GM18909 (cell line): ENCODE results near the gene EIF3F.

Experiments used
- ATAC-seq: cut with Tn5 transposase; IDR thresholded peaks from one replicate; pipeline ENCODE4 v1.9.1; 2021; ENCODE audit warnings: mild to moderate bottlenecking; ENCODE audit not compliant: unreplicated experiment, poor library complexity

EIF3F gene

DNA sequence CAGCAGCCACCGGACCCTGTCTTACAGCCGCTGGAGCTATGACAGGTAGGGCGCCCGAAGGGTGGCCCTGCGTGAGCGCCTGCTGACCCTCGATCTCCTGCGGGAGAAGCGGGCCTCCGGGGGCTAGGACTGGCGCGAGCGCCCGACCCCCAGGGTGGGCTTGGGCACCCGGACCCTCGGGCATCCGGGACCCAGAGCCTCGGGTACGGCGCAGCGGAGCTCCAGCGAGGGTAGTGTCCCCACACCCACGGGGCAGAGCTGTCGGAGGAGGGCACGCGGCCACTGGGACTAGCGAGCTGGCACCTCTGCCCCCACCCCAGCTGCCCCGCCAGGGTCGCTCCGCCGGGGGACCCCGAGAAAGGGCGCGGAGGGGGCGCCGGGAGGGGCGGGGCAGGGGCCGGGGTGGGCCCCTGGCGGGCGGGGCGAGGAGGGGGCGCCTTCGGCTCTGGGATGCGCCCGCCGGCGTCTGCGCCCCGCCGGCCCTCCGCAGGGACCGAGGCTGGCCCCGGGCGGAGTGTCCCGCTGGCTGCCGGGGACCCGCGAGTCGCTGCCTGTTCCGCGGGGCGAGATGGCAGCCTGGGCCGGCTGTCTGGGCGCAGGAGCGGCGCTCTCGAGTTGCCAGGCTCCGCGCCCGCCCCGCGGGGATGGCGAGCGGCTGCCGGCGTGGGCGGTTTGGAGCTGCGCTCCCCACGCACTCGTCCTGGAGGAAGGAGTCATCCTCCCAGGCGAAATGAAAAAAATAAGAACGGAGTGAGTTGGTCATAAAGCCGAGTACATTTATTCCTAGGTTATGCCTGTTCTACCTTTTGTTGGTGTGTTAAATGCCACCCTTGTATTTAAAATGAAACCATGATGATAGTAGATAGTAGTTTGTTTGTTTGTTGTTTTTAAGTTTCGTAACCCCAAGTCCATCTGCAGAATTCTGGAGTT, 32.4 kb downstream of the EIF3F start:
- peak; percentile 34 for ATAC-seq

DNA sequence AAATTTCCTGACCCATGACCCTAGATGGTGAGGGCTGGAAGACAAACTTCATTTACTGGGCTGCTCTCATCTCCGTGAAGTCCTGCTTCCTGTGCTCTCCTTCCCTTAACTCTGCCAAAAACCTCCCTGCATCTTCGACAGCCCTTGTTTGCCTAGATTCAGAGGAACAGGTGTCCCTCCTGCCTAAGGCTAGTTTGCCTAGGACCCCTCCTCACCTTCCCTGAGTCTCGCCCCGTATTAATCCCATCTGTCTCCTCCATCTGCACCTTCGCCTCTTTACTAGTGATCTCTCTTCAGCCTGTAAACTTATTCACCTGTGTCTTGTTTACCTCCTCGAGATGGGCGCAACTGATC, 33.1 kb downstream of the EIF3F start:
- no peak for ATAC-seq

DNA sequence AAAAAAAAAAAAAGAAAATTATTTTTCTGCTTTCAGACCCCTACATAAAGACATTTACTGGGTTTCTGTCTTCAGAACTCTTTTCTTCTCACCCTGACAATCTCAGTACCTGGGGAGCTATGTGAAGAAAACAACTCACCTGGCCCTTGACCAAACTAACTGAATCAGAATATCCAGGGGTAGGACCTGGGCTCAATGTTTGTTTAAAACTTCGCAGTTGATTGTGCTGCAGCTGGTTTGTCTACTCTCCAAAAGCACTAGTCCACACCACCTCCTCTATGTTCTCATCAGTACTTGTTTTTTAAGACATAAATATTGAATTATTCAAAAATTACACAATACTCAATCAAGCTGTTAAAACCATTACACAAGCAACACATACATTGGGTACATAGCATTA, 34.8 kb downstream of the EIF3F start:
- no peak for ATAC-seq

DNA sequence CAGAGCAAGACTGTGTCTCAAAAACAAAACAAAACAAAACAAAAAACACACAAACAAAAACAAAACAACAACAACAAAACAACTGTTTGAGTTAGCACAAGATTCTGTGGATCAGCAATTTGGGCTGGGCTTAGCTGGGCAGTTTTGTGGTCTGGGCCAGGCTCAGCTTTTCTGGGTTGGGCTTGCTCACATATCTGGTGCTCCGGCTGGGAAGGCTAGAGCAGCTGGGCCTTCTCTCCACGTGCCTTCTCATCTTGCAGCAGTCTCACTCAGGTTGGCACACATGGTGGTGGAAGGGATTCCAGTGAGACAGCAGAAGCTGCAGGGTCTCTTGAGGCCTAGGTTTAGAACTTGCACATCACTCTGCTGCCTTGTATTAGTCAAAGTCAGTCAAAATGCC, 35.7 kb downstream of the EIF3F start:
- ATAC-seq, result no peak

DNA sequence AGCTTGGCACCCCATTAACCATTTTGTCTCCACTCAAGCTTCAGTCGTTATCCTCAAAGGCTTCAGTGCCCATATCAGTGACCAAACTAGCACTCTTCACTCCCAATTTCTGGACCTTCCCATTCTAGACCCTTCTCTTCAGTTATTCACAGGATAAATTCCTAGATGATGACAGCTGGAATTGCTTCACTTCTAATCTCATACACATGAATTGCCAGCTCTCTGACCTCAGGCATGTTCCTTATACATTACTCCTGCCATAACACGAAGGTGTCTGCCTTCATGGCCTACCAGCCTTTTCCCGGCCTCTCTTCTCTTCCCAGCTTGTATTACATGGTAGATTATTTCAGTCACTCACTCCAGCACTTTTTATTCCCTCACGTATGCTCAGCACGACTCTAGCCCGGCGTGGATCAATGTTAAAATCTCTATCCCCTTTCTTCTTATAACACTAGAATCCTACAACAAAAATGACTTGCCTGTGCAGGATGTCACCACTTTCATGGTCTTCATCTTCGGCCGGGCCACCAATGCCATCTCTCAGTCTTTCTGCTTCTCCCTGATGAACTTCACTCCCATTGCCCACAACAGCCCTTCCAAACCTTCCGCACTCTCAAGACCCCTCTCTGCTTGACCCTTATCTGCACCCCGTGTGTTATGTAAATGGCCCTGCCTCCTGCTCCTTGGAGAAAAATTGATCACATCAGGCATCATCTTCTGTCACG, 36.9 kb downstream of the EIF3F start:
- no peak for ATAC-seq

DNA sequence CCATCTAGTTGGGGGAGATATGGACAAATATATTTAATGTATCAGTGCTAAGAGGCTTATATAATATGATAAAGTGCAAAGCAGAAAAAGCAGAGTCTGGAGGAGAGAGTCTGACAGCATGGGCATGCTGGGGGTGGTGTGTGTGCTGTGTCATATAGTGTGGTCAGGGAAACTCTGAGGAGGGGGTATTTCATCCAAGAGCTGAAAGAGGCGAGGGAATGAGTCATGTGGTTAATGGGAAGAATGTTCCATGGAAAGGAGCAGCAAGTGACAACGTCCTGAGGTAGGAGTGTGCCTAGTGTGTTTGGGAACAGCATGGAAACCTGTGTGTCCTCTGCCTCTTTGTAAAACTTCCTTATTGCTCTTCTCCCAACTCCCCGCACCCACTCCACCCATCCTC, 38.0 kb downstream of the EIF3F start:
- ATAC-seq, result no peak

DNA sequence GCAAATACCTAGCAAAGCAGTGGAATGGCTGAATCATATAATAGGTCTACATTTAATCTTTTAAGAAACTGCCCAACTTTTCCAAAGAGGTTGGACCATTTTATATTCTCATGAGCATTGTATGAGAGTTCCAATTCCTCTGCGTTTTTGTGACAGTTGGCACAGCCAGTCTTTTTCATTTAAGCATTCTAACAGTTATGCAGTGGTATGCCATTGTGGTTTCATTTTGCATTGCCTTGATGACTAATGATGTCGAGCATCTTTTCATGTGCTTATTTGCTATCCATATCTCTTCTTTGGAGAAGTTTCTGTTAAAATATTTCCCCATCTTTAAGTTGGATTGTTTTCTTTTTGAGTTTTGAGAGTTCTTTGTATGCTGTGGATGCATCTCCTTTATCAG, 38.7 kb downstream of the EIF3F start:
- no peak for ATAC-seq

DNA sequence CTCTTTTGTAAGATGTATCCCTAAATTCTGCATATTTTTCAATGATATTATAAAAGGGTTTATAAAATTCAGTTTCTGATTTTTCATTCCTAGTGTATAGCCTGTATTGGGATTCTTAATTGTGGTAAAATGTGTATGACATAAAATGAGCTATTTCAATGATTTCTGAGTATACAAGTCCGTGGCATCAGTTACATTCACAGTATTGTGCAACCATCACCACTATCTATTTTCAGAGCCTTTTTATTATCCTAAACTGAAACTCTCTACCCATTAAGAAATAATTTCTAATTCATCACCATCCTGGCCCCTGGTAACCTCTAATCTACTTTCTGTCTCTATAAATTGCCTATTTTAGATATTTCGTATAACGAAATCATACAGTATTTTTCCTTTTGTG, 39.8 kb downstream of the EIF3F start:
- ATAC-seq, result no peak

DNA sequence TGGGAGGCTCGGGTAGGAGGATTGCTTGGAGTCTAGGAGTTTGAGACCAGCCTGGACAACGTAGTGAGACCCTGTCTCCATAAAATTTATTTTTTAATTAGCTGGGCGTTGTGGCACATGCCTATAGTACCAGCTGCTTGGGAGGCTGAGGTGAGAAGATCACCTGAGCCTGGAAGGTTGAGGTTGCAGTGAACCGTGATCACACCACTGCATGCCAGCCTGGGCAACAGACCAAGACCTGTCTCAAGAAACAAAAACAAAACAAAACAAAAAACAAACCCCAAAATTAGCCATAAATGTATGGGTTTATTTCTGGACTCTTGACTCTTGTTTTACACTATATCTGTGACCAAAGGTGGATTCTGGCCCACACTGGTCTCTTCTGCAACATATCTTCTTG, 41.6 kb downstream of the EIF3F start:
- no peak for ATAC-seq

DNA sequence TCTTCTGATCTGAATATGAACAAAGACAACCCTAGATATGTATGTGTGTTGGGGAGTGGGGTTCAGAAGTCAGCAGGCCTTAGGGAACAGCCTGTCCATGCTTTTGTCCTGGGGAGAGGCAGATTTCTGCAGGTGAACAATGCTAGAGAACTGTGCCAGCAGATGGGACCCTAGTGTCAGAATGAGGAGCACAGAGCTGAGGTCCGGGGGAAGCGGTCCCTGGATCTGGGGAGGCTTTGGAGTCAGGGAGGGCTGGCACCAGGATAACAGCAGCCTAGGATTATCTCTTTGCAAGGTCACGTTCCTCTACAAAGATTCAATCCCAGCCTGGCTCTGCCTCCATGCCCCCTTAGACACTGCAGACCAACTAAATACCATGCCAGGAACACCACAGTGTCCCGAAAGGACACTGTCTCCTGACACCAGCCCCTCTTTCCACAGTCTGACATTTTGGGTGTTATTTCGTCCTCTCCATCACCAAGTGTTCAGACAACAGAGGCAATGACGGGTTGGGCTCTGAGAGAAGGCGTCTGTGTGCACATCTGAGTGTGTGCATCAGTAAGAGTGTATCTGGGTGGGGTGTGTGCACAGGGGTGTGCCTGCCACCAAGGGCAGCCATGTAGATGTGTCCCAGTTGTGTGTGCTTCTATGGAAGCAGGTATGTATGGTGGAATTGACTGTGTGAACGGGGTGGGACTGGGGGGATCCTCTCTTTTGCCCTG, 43.5 kb downstream of the EIF3F start:
- no peak for ATAC-seq

DNA sequence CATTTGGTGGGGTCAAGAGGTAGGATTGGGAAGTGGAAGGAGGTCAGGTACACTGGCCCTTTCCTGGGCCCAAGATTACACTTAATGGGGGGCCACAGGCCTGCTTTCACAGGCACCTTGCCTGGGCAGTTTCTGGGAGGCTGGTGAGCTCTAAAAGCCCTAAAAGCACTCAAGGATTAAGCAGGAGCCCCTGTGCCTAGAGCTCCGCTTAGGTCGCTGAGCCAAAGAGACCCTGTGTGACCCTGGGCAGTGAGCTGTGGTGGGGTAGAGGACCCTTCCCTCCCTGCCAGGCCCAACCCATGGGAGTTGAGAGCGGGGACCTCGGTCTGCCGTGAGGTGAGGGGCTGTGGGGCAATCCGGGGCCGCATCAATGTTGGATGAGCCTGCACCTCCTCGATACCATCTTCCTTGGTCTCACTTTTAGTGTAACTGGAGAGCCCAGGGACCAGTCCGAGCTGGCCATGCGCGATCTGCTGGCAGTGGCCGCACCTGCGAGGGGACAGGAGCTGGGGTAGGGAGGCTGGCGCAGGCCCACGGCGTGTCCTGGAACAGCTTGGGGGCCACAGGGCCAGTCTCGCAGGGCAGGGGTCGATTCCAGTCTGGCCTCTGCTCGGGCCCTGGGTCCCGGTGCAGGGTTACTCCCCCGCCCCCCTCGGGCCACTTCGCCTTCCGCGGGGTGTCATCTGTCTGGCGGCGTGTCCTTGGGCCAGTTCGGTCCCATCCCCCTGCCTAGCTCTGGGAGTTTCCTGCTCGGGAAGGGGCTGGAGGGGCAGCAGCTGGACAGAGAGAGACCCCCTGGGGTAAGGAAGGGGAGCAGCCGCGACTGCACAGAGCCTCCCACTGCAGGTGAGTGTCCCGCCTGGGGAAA, 44.3 kb downstream of the EIF3F start:
- no peak for ATAC-seq

DNA sequence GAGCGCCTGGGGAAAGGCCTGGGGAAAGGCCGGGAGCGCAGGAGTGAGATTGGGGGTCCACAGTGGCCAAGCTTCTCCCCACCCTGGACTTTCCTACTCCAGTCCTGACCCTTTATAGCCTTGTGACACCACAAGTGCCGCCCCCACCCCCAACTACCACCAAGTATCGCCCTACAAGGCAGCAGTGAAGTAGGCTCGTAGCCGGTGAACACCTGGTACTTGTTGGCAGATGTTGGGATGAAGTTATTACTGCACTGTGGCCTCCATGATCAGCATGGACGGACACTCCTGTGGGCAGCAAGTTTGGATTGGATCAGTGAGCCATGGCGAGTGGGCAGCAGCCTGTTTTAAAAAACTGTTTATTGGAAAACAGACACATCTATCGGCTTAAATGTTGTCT, 45.0 kb downstream of the EIF3F start:
- no peak for ATAC-seq

DNA sequence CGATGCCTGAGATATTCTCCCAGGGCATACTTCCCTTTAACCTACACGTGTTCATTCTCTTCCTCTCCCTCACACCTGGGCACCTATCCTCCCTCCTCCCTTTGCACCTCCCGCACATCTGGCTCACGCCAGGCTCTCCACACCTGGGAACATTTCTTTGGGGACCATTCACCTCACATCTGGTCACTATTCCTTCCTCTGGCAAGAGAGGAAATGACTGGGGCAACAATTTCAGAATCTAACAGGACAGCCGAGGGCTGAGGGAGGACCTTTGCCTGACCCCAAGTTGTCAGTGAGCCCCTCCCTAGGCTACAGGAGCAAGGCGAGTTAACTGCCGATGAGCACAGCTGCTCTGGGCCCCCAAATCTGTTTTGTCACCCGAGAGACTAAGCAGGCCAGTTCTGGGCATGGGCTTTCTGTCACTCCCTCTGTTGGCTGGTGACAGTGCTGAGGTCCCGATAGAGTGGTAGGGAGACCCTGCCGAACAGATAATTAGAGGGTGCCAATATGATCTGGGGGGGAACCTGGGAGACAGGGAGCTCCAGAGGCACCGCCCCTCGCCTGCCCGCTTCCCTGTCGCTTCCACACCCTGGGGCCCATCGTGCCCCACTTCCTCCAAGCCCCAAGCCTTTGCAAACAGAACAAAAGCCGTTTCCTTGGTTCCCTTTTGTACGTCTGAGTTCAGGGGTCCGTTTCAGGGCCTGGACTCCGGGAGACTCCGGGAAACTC, 45.6 kb downstream of the EIF3F start:
- ATAC-seq, result no peak

DNA sequence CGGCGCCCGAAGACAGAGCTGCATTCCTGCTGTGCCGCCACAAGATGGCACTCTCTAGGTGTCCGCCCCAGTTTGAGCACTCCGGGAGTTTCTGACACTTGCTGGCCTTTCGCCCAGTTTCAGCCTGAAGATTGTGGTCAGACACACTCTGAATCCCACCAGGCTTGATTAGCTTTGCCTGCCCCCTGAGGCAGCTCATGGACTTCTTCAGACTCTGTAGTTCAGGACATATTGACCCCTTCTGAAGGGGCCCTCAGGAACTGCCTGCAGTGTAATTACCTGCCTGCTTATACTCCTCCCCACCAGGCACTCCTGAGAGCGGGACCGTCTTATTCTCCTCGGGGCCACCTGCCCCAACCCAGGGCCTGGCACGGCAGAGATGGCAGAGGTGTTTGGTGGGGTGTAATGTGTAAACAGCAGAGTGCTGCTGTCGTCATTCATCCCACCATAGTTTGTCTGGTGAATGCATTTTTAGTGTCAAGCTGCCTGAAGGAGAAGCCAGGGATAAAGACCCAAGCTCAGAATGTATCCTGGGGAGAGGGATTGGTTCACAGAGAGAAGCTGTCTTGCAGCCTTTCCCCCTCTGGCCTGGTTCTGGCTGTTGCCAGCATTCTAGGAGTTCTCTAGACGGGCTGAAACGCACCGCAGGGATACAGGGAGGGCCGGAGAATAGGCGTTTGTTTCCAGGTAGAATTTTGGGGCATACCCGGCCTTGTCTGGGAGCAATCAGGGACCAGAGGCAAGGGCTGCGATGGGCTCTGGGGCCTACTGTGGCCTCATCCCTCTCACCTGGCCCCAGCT, 46.4 kb downstream of the EIF3F start:
- ATAC-seq, result peak; percentile 72

DNA sequence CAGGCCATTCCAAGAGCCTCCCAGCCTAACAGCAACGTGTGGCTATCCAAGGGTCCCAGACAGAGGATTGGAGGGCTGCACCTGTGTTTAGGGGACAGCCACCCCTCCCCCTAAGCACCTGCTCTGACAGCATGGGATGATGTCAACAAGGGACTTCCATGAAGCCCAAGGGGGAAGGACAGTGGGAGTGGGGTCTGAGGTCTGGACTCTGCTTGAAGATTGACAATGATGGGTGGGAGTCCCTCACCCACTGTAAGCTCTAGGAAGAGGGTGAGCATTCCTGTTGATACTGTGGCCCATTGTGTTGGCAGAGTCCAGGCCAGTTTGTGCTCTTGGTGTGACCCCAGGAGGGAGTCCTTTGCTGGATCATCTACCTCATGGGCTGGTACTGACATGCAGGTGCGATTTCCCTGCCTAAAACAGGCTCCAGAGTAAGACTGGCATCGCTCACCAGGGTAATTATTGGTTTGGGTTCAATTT, 47.0 kb downstream of the EIF3F start:
- no peak for ATAC-seq

DNA sequence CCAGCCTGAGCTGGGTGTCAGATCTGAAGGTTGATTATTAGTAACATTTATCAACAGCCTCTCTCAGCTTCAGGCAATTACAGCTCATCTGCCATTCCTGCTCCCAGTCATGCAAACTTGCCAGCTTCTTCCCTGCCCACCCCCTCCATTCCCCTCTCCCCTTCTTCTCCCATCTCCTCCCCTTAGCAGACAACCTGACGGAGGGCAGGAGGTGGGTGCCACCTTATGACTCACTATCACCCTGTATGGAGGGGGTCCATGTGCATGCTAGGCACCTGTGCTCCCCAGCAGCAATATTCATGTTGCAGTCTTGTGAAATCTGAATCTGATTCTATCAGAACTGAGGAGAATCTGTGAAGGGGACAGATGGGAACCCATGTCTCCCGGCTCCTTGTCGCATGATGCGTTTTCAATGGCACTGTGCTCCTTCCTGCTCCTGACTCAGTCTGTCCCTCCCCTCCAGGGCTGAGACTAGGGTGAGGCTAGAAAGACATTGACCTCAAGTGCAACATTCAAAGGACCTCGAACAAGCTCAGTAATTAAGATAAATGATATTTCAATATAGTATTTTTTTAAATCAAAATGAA, 47.6 kb downstream of the EIF3F start:
- no peak for ATAC-seq

DNA sequence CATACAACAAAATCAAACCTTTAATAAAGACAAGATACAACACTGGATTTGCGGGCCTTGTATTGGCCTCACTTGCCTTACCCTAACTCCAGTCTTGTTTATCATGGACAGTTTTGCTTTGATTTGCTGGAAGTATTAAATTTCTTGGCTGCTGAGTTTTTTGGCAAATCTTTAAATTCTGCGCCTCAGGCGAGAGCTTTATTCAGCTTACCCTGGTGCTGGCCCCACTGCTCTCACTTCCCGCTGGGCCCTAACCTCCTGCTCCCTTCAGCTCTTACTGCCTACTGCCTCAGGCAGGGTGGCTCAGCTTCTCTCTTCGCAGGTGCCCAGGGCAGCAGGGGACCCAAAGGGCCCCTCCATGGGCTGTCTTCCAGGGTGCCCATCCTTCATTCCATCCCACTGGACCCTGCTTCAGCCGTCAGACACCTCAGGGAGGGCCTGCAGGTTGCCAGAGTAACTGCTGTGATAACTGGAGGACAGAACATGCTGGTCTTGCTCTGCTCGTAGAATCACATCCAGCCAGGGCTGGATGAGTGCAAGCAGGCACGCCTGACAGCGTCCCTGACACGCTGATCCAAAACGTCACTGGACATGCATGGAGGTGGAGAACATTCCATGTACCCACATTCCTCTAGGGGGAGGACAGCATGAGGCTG, 48.2 kb downstream of the EIF3F start:
- no peak for ATAC-seq
